Fibroblast of lung (primary cell): ENCODE data around the gene FAM110A. TPM values are rescaled to one million over a fixed set of nuclear protein-coding genes. Genes with fewer than 3 reads are reported as not detected.

ENCODE experiments used
- DNase-seq, 2 donors: peaks; one replicate each; pipeline versions ENCODE4 v3.0.0 to v3.0.0-alpha.2; 2010; ENCODE audit warnings: low read depth in 2 of 2
- H2AFZ ChIP-seq: 2 replicates; pipeline ENCODE4 v1.5.1; 2012; ENCODE audit warnings: low read length, control low read depth, inconsistent platforms
- H3K27ac ChIP-seq: 2 replicates; pipeline ENCODE4 v1.5.1; 2011; ENCODE audit warnings: low read length, control low read depth; ENCODE audit not compliant: insufficient read depth
- H3K27me3 ChIP-seq: 2 replicates; pipeline ENCODE4 v1.5.1; 2011; ENCODE audit warnings: mild to moderate bottlenecking, low read length; ENCODE audit not compliant: control insufficient read depth, insufficient read depth
- H3K36me3 ChIP-seq: 2 replicates; pipeline ENCODE4 v1.5.1; 2011; ENCODE audit warnings: low read length; ENCODE audit not compliant: control insufficient read depth, insufficient read depth
- H3K4me1 ChIP-seq: 2 replicates; pipeline ENCODE4 v1.5.1; 2011; ENCODE audit warnings: low read length; ENCODE audit not compliant: control insufficient read depth, insufficient read depth; ENCODE audit errors: extremely low read depth
- H3K4me2 ChIP-seq: 2 replicates; pipeline ENCODE4 v1.5.1; 2011; ENCODE audit warnings: low read length, control low read depth; ENCODE audit not compliant: insufficient read depth; ENCODE audit errors: extremely low read depth
- H3K4me3 ChIP-seq, 4 experiments: fragments of 200-600 bp in 1 of 4; sonication (generic) in 1 of 4; replicated peaks in 1 of 4; 2 replicates each; pipeline ENCODE4 v1.5.1; 2011 to 2016; ENCODE audit warnings: low read length in 4 of 4, low read depth in 3 of 4, mild to moderate bottlenecking in 3 of 4, control low read depth in 2 of 4, inconsistent platforms in 1 of 4, mixed read lengths in 1 of 4; ENCODE audit not compliant: insufficient read depth in 1 of 4; ENCODE audit errors: control extremely low read depth in 1 of 4
- H3K79me2 ChIP-seq: 2 replicates; pipeline ENCODE4 v1.5.1; 2012; ENCODE audit warnings: mild to moderate bottlenecking, low read length, inconsistent platforms; ENCODE audit not compliant: control insufficient read depth, insufficient read depth
- H3K9ac ChIP-seq: 2 replicates; pipeline ENCODE4 v1.5.1; 2011; ENCODE audit warnings: mild to moderate bottlenecking, low read length, control low read depth; ENCODE audit not compliant: insufficient read depth
- H3K9me3 ChIP-seq: 2 replicates; pipeline ENCODE4 v1.5.1; 2012; ENCODE audit warnings: low read depth, low read length; ENCODE audit not compliant: control insufficient read depth, insufficient read depth
- H4K20me1 ChIP-seq: 2 replicates; pipeline ENCODE4 v1.5.1; 2011; ENCODE audit warnings: low read length; ENCODE audit not compliant: control insufficient read depth, insufficient read depth; ENCODE audit errors: extremely low read depth
- EZH2 ChIP-seq: IDR thresholded peaks from 2 replicates; pipeline ENCODE4 v1.5.1; 2012; ENCODE audit warnings: low read length, control low read depth, mild to moderate bottlenecking; ENCODE audit errors: missing control alignments
- polyA plus RNA-seq, 2 donors: library from polyadenylated mRNA; depleted of rRNA in 1 of 2; stranded (reverse) in 1 of 2; unstranded in 1 of 2; fragments of >200 nt; gene quantifications; 2 replicates each; pipeline ENCODE4 v1.2.1, GENCODE V29; 2011 to 2012; ENCODE audit warnings: missing spikeins in 1 of 2
- total RNA-seq: library from RNA; depleted of rRNA; stranded (reverse); fragments of >200 nt; gene quantifications from 2 replicates; pipeline ENCODE4 v1.2.1, GENCODE V29; 2014
- TF ChIP-seq, protein P1 (sequence below), 2 donors: IDR thresholded peaks in 1 of 2; conservative IDR thresholded peaks in 1 of 2; 1 replicate in 1 of 2; 2 replicates in 1 of 2; pipeline ENCODE4 v1.5.1; 2011 to 2012; ENCODE audit warnings: low read length in 2 of 2, control low read depth in 1 of 2, inconsistent platforms in 1 of 2, low read depth in 1 of 2, mild to moderate bottlenecking in 1 of 2

Gene FAM110A
- total and polyA plus RNA-seq, 2 donors (not counting 1 experiment from before 2014, with no cell fraction given): 1.5 to 1.8 TPM

- Histone ChIP-seq H3K9ac (no peak overlapping the region), H3K4me1 (no peaks in the 10 kb centered on the region), H3K79me2 (no peaks in the 10 kb centered on the region), H3K4me2 (no peak overlapping the region), H3K27me3 (peaks cover 6% of the 10 kb centered on the region), H2AFZ (no peak overlapping the region), H3K27ac (no peak overlapping the region), H3K4me3 (no peak overlapping the region), H4K20me1 (no peaks in the 10 kb centered on the region), H3K36me3 (no peaks in the 10 kb centered on the region), H3K9me3 (no peaks in the 10 kb centered on the region)
- no peak for TF ChIP-seq EZH2
- TF ChIP-seq, protein P1, sequence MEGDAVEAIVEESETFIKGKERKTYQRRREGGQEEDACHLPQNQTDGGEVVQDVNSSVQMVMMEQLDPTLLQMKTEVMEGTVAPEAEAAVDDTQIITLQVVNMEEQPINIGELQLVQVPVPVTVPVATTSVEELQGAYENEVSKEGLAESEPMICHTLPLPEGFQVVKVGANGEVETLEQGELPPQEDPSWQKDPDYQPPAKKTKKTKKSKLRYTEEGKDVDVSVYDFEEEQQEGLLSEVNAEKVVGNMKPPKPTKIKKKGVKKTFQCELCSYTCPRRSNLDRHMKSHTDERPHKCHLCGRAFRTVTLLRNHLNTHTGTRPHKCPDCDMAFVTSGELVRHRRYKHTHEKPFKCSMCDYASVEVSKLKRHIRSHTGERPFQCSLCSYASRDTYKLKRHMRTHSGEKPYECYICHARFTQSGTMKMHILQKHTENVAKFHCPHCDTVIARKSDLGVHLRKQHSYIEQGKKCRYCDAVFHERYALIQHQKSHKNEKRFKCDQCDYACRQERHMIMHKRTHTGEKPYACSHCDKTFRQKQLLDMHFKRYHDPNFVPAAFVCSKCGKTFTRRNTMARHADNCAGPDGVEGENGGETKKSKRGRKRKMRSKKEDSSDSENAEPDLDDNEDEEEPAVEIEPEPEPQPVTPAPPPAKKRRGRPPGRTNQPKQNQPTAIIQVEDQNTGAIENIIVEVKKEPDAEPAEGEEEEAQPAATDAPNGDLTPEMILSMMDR (conservative IDR thresholded peaks at IDR 0.05 in 1 of 2, IDR thresholded peaks at IDR 0.05 in 1 of 2; ENCODE audit: low read depth in 1 of 2, low read length in 2 of 2): no peak
- DNase-seq: no peak
These were observed 36.1 kb downstream of the FAM110A start for GRCh38 chr20:869606-870005.

- no peak overlapping the region for H3K27ac ChIP-seq
- no peak for DNase-seq
- no peak overlapping the region for H3K4me3 ChIP-seq
- H3K36me3 ChIP-seq: no peaks in the 10 kb centered on the region
- TF ChIP-seq, protein P1 (conservative IDR thresholded peaks at IDR 0.05 in 1 of 2, IDR thresholded peaks at IDR 0.05 in 1 of 2; ENCODE audit: low read depth in 1 of 2, low read length in 2 of 2): no peak
- TF ChIP-seq EZH2: no peak
- H3K4me1 ChIP-seq: no peaks in the 10 kb centered on the region
- H3K79me2 ChIP-seq: no peaks in the 10 kb centered on the region
- H3K9me3 ChIP-seq: no peaks in the 10 kb centered on the region
- no peak overlapping the region for H2AFZ ChIP-seq
- H3K4me2 ChIP-seq: no peak overlapping the region
- H3K27me3 ChIP-seq: peaks cover 6% of the 10 kb centered on the region
- no peak overlapping the region for H3K9ac ChIP-seq
- no peaks in the 10 kb centered on the region for H4K20me1 ChIP-seq
These were observed 37.2 kb downstream of the FAM110A start for GRCh38 chr20:870758-871157.

DNA sequence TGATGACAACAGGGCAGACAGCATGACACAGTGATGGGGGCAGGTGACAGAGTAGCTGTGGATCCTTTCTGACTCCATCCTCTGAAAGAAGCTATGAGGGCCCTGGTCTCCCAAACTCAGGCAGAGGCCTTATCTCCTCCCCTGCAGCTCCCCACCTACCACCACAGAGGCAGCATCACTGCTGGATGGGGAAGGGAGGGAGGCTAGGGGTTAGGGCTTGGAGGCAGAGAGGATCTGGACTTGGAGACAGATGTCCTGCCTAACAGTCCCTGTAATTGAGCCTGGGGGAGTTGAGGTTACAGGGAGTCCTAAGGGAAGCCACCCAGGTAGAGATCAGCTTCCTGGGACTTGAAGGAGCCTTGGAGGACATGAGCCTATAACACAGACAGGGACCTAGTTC lies 37.9 kb downstream of the FAM110A start:
- Histone ChIP-seq H3K4me3 (no peak overlapping the region), H3K4me1 (no peaks in the 10 kb centered on the region), H3K27ac (no peak overlapping the region), H3K27me3 (peaks cover 6% of the 10 kb centered on the region), H3K79me2 (no peaks in the 10 kb centered on the region), H3K36me3 (no peaks in the 10 kb centered on the region), H3K9ac (no peak overlapping the region), H3K4me2 (no peak overlapping the region), H3K9me3 (no peaks in the 10 kb centered on the region), H2AFZ (no peak overlapping the region), H4K20me1 (no peaks in the 10 kb centered on the region)
- no peak for TF ChIP-seq EZH2
- TF ChIP-seq, protein P1 (conservative IDR thresholded peaks at IDR 0.05 in 1 of 2, IDR thresholded peaks at IDR 0.05 in 1 of 2; ENCODE audit: low read depth in 1 of 2, low read length in 2 of 2): no peak
- no peak for DNase-seq
